ENCODE data around the gene SBF2. TPM values are rescaled to one million over a fixed set of nuclear protein-coding genes. Genes with fewer than 3 reads are reported as not detected.

The SBF2 gene
- polyA plus RNA-seq, 3 donors, result 47.2 to 63.1 (median 53.7) TPM

DNA sequence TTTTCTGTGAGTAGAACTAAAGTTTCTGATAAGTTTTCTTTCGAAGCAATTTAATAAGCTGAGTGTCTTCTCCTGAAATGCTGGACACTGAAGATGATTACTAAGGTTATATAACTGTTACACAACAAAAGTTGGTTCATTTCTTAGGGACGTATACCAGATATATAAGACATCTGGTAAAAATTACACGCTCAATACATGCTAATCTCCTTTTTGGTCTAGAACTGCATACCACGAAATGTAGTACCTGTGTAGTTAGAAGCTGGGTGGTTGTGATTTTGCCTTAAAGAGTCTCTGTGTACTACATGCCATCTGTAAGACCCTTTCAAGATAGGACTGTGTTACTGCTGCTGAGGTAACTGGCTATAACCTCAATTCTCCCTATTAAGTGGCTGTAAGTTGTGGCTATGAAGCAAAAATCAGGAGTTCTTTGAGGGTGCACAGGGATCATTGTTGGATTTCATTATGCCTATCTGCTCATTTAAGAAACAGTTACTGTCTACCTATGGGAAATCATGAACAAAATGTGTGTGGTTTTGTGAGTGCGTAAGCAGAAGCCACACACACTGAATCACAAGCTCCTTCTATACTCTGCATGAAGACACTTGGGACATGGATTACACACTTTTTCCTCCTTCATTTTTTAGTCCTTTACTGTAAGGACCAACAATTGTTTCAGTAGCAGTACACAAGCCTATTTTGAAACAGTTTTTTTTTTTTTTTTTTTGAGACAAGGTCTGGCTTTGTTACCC lies 434.3 kb downstream of the SBF2 start:
- DNase-seq, result no peak

DNA sequence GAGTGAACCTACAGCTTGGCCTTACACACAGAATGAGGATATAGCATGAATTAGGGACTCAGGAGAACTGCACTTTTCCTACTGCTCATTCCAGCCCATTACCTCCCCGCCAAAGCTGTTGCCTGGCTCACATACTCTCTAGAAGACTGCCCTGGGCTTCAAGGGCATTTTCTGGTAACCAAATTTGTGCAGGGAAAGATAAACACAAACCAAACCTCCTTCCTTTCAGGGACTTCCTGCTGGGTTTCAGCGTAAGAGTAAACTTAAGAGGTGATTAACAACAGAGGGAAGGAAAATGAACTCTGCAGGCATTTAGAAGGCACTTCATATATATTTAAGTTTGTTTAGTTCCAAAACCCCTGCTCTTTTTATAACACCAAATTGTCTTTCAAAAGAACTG lies 435.2 kb downstream of the SBF2 start:
- no peak for DNase-seq

DNA sequence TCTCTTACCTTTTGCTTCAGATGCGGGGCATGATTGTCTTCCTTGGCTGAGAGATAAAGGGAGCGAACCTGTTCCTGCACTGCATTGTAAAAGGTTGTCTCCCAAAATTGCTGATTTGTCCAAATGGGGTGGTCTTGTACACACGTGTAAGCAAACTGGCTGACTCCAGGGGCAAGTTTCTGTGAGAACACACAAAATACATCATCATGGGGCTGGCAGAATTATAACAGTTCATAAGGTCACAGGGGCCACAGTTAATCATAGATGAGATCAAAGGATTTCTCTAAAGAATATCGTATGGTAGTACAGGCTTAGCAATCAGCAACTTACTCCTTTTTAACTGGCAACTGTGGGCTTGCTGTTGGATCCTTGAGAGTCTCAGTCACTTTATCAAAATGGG lies 435.8 kb downstream of the SBF2 start:
- no peak for DNase-seq

DNA sequence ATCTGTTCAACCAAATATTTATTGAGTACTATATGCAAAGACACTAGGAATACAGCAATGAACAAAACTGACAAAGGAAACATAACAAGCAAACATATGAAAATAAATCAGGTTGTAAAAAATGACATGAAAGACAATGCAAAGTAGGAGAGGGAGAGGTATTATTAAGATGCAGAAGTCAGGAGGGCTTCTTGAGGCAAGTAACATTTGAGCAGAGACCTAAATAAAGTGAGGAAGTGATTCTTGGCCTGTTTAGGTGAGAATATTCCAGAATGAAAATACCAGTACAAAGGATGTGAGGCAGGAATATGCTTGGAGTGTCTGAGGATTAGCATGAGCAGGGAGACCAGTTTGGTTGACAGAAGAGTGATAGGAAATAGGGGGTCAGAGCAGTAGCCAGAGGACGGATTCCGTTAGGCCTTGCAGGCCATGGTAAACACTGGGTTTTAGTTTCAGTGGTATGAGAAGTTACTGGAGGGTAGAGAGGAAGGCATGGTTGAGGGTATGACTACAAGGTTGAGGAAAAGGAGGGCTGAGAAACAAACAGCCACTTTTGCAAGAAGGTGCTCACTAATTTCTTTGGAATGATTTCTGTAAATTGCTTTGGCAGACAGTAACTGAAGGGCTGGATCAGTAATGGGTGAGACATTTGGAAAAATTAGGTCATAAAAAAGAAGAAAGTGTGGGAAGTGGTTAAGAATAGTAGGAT lies 438.3 kb downstream of the SBF2 start:
- DNase-seq, result no peak

DNA sequence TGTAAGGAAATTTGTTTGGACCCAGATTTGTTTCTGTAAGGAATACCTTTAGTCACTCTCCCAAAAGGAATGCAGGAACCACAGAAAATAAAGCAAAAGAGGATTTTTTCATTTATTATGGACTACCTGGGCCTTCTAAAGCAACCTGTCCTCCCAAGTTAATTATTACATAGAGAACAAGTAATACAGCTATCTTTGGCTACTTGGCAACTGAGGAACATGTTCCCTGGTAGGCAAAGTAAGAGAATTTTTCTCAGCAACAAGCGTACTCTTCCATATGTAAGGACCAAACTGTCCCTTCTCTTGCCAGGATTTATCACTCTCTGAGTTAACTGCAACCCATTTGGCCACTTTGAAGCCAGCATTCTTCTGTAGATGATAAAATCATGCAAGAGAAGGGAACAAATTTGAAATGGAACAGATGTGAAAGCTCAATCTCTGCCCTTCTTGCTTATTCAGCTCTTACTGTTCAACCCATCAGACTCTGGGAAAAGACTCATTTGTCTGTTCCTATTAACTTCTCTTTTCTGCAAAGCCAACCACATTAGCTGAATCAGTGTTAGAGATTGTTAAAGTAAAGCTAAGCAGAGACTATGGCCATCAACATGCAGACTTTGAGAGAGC lies 440.0 kb downstream of the SBF2 start:
- no peak for DNase-seq

DNA sequence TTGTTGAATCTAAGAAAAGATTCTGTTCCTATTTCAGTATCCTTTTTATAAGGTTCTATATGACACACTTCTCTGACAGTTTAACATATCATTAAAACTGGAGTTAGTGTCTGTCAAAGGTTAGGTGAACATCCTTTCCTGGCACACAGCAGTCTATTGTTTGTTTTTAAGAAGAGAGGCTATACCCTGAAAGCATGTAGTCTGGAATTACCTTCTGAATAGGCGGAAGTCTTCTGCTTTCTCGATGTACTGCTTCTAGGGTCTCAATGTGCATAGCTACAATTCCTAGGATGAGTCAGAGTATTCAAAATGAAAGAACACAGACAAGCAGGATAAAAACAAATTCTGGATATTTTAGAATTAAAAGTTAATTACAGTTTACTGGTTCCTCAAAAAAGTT lies 441.6 kb downstream of the SBF2 start:
- DNase-seq, result no peak

DNA sequence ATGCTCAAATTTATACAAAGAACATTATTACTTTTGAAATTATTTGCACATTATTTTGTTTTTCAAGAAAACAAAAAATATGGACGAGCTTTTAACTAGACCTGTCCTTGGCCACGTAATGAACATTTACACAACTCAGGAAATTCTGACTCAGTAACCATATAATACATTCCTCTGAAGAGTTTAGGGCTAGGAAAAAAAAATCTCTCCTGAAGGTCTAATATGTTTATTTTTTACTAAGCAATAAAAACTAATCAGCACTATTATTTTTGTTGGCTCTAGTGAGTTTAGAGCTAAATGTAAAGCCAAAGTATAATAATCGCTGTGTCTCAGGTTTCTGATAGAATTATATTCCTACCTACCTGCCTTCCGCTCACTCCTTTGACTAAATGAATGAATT lies 442.7 kb downstream of the SBF2 start:
- no peak for DNase-seq

DNA sequence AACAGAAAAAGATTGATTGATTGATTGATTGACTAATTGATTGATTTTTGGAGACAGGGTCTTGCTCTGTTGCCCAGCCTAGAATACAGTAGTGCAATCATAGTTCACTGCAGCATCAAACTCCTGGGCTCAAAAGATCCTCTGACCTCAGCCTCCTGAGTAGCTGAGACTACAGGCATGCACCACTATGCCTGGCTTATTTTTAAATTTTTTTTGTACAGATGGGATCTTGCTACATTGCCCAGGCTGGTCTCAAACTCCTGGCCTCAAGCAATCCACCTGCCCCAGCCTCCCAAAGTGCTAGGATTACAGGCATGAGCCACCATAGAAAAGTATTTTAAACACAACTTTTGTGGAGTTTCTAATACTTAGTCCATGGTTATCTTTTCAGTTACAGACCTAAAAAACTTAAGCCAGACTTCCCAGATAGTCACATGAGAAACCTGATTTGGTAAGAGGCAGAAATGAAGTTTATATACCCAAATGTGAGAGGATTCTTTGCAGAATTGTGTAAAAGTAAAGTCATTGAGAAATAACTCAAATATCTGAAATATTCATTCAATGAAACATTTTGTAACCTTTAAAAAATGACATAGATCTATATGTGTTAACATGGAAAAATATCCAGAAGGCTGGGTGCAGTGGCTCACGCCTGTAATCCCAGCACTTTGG lies 443.7 kb downstream of the SBF2 start:
- no peak for DNase-seq

DNA sequence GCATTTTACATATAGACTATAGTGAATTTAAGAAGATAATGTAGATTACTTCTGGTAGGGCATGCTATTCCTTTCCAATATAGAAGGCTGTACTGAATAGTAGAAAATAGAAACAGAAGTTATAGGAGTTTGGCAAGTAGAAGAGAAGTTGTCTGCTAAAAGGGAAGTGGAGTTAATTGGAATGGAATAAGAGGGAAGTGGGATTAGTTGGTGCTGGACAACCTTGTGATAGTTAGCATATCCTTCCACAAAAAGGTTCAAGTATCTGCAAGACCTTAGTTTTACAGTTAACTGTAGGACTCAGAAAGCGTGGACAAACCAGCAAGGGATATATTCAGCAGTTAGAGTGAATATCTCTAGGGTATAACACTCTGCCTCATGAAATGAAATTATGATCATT lies 444.6 kb downstream of the SBF2 start:
- no peak for DNase-seq

DNA sequence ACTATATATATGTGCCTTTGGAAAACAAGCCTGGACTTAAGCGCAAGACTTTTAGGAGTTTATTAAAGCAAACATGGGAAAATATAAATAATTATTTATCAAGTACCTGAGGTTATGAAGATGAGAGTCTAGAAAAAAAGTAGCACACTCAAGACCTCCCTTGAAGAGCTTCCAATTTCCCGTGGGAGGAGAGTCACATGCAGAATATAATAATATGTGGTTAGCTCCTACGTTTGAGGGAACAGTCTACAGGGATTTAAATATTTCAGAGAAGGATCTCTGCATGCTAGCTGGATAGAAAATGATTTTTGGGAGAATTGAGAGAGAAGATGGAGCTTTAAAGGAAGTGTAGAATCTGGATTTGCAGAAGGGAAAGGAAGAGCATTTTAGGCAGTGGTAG lies 446.4 kb downstream of the SBF2 start:
- DNase-seq, result no peak

DNA sequence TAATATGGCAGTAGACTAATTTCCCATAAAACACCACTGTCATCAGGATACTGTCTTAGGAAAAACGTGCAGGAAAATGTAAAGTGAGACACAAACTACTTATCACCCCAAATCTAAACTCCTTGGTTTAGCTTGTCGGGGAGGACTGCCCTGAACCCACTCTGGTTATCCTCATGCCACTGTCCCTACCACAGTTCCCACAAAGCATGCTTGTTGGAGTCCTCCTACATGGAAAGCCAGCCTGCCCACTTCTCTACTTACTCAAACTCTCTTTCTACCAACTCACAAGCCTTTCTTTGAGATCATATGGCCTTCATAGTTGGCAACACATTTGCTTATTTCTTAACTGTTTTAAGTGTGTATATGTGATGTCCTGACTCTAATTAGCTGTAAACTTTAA lies 451.1 kb downstream of the SBF2 start:
- DNase-seq, result no peak

DNA sequence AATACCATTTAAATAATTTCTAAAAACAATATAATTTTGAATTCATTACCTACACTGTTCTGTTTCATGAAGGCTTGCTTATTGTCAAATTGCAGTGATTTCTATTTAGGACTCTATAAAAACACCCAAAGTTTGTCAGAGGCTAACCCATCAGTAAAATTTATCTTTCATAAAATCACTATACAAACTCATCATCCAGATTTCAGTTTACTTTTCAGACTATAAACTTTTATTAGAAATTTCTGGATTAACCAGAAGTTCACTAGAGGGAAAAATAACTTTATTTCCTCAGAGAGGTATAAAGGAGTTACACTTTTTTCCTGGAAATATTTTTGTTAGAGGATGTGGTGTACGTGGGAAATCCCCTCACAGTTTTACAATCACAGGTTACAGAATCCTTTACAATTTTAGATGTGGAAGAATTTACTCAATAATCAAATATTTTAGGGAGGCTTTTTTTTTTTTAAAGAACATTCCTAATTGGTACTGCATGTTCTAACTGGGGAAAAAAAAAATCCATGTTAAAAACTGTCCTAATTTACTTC lies 453.5 kb downstream of the SBF2 start:
- no peak for DNase-seq

DNA sequence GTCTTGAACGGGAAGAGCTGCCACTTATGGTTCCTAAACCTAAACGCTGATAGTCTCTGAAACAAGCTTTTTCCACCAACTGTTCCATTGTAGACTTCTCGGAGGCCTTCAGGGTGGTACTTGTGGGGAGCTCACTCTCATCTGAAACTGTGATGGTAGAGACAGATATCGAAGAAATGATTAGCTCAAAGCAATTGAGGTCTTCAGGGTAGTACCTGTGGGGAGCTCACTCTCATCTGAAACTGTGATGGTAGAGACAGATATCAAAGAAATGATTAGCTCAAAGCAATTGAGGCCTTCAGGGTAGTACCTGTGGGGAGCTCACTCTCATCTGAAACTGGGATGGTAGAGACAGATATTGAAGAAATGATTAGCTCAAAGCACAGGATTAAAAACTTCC lies 454.5 kb downstream of the SBF2 start:
- DNase-seq, result no peak

DNA sequence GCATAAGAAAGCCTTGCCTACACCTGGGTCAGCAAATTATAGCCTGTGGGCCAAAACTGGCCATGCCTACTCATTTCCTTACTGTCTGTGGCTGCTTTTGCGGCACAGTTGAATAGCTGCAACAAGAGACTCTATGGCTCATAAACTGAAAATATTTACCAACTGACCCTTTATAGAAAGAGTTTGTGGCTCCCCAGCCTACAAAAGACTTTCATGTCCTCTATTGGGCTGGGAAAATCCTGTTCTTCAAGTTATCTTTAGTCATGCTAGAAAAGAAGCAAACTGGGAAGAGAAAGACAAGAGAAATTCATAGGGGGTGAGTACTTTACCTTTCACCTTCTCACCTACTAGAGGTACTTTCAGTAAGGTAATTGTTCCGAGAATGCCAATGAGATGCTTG lies 455.1 kb downstream of the SBF2 start:
- DNase-seq, result no peak

DNA sequence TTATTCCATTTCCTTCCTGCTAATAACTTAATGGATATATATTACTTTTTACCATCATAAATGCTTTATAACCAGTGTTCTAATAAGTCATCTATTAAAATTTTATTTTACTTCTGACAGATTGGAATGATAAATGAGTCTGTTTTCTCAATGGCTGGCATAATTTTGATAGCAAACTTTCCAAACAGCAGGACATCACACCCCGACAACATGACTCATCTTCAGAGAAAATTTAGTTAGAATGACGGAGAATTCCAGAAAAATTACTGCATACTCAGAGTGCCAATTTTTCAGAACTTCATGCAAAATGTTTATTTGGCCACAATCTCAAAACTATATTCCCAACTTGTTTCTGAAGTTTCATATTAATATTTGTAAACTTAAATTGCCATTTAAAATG lies 455.8 kb downstream of the SBF2 start:
- DNase-seq, result no peak

DNA sequence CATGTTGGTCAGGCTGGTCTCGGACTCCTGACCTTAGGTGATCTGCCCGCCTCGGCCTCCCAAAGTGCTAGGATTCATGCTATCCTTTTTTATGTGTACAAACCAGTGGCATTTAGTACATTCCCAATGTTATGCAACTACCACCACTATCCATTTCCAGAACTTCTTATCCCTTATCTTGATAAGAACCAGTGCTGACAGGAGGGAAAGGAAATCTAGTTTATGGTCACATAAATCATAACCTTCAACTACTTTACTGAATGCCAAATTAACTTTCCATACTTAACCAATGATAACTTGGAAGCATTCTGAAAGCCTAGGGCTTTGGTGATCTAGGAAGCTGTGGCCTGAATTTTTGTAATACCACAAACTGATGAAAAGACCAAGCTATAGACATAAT lies 459.7 kb downstream of the SBF2 start:
- no peak for DNase-seq

DNA sequence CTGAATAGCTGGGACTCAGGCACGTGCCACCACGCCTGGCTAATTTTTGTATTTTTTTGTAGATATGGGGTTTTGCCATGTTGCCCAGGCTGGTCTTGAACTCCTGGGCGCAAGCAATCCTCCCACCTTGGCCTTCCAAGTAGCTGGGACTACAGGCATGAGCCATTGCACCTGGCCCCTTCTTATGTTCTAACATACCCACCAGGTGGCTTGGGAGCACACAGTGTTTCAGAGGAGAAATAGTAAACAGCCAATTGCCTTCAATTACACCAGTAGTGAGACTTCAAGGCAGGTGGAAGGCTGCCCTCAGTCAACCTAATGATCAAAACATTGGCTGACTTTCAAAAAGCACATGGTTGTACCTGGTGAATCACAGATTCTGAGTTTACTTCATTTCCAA lies 462.9 kb downstream of the SBF2 start:
- DNase-seq, result no peak

DNA sequence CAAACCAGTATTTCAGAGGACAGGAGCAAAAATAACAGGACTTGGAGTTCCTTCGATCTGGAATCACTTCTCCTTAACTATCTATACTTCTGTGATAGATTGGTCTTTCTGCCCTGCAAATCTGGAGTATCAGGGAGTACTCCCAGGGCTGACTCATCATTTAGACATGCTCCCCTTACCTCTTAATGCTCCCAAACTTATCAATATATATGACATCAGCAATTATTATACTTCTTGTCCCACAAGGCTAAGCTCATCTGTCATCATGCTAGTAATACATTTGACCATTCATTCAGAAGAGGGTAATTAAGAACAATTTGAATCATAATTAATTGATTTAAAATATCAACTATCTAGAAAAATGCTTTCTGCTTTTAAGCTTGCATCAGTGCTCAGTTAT lies 466.3 kb downstream of the SBF2 start:
- no peak for DNase-seq

DNA sequence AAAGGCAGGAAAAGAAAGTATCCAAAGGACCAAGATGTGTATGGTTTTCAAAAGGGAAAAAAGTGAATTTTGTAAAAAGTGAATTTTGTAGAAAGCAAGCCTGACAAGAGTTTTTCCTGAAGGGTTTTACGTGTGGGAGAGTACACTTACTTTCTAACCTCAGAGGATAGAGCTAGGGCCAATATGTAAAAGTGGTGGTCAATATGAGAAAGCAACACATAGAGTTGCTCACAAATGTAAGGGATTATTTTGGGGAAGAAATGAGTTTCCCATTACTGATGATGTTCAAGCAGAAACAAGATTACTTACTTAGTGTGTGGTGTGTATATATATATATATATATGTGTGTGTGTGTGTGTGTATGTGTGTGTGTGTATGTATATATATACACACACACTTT lies 467.6 kb downstream of the SBF2 start:
- no peak for DNase-seq

DNA sequence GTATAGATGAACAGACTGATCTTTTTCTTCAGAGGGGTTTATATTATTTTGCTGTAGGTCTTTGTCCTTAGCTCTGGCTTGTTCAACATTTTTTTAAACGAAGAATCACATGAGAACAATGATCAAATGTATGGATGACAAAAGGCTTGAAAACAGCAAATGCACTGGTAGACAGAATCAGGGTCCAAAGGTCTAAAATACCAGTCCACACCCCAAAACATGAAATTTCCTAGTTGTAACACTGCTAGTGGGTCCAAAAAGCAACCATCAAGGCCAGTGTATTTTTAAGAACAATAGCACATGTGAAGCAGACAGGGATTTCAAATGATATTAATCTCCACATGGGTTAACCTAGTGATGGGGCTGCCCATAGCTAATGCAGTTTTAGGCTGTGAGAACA lies 468.1 kb downstream of the SBF2 start:
- no peak for DNase-seq

DNA sequence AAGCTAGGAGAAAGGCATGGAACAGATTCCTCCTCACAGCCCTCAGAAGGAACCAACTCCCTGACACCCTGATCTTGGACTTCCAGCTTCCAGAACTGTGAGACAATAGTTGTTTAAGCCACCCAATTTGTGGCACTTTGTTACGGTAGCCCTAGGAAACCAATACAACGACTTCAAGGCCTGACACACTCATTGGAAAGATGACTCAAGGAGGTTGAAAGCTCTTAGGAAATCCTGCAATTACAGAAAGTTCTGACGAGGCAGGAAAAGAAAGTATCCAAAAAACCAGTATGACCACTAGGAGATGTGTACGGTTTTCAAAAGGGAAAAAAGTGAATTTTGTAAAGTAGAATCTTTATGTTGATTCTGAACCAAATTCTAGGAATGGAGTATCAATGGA lies 468.7 kb downstream of the SBF2 start:
- DNase-seq, result no peak

DNA sequence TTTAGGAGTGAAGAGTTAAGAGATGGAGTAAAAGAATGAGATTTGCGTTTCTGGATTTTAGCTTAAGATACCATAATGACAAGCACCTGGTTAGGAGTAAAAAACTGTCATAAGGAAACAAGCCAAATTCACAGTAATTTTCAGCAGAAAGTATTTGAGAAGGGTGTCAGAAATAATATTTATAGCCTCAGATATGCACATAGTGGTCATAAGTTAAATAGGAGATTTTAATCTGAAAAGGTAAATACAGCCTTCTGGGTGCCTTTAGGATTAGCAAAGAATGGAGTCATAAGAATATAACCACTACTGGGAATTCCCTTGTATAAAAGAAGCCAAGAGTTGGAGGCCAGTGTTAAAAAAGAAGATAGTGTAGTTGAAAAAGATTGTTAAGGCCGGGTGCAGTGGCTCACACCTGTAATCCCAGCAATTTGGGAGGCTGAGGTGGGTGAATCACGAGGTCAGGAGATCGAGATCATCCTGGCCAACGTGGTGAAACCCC lies 470.1 kb downstream of the SBF2 start:
- no peak for DNase-seq
